H1 (cell line): ENCODE data around the gene SULF2. TPM values are rescaled to one million over a fixed set of nuclear protein-coding genes. Genes with fewer than 3 reads are reported as not detected.

Source experiments
- CTCF ChIA-PET: fragments of 300-600 bp; sonication (Branson Sonifier 250); formaldehyde crosslinking; loops from one replicate; lab custom pipeline; 2021; ENCODE audit not compliant: partially characterized antibody; lab: Charles Lee
- POLR2A ChIA-PET: fragments of 300-600 bp; sonication (Branson Sonifier 250); formaldehyde crosslinking; loops from one replicate; lab custom pipeline; 2021; ENCODE audit warnings: inconsistent platforms; ENCODE audit not compliant: partially characterized antibody; lab: Charles Lee
- DNase-seq, 2 experiments: peaks; one replicate each; pipeline versions ENCODE4 v3.0.0 to v3.0.0-alpha.2; 2010 to 2022; ENCODE audit warnings: low spot score in 2 of 2, low read depth in 1 of 2, mixed read lengths in 1 of 2
- FAIRE-seq: peaks from 2 replicates; lab custom pipeline; 2011; peaks lifted over from hg19 to GRCh38; lab: Jason Lieb, UNC
- H2AFZ ChIP-seq: 2 replicates; pipeline ENCODE4 v1.8.1; 2012; ENCODE audit warnings: low read length, inconsistent platforms
- H2AK5ac ChIP-seq: 2 replicates; pipeline ENCODE4 v1.6.1; 2013; ENCODE audit warnings: low read depth, low read length
- H2BK120ac ChIP-seq: replicated peaks from 2 replicates; pipeline ENCODE3; 2013; ENCODE audit warnings: low read depth, low read length, inconsistent platforms
- H2BK12ac ChIP-seq: 2 replicates; pipeline ENCODE4 v1.6.1; 2013; ENCODE audit warnings: low read depth, low read length
- H2BK15ac ChIP-seq: 2 replicates; pipeline ENCODE4 v1.6.1; 2013; ENCODE audit warnings: low read length
- H2BK20ac ChIP-seq: 2 replicates; pipeline ENCODE4 v1.6.1; 2013; ENCODE audit warnings: low read length
- H2BK5ac ChIP-seq: 2 replicates; pipeline ENCODE4 v1.6.1; 2013; ENCODE audit warnings: low read depth, low read length
- H3K14ac ChIP-seq: 2 replicates; pipeline ENCODE4 v1.6.1; 2013; ENCODE audit warnings: inconsistent platforms; ENCODE audit not compliant: insufficient read length
- H3K18ac ChIP-seq: 2 replicates; pipeline ENCODE4 v1.6.1; 2013; ENCODE audit warnings: low read length; ENCODE audit errors: extremely low read depth
- H3K23ac ChIP-seq: 2 replicates; pipeline ENCODE4 v1.6.1; 2013; ENCODE audit warnings: inconsistent platforms; ENCODE audit not compliant: insufficient read length
- H3K23me2 ChIP-seq: 2 replicates; pipeline ENCODE4 v1.6.1; 2013; ENCODE audit warnings: low read depth, low read length
- H3K27ac ChIP-seq: 2 replicates; pipeline ENCODE4 v1.6.1; 2011; ENCODE audit warnings: low read depth, low read length, inconsistent platforms
- H3K27me3 ChIP-seq, 4 experiments: replicated peaks in 1 of 4; 1 replicate in 1 of 4; 2 replicates in 3 of 4; pipeline versions ENCODE4 v1.6.1 to v1.8.1; 2011 to 2013; ENCODE audit warnings: low read length in 3 of 4, mild to moderate bottlenecking in 3 of 4, inconsistent platforms in 2 of 4, mixed read lengths in 2 of 4, moderate library complexity in 1 of 4; ENCODE audit not compliant: control insufficient read depth in 3 of 4, insufficient read depth in 3 of 4; ENCODE audit errors: extremely low read depth in 1 of 4
- H3K36me3 ChIP-seq, 4 experiments: 2 replicates each; pipeline versions ENCODE4 v1.6.1 to v1.8.1; 2011 to 2013; ENCODE audit warnings: mild to moderate bottlenecking in 4 of 4, low read length in 3 of 4, moderate library complexity in 2 of 4, control low read depth in 1 of 4, inconsistent platforms in 1 of 4; ENCODE audit not compliant: insufficient read depth in 4 of 4, control insufficient read depth in 2 of 4
- H3K4ac ChIP-seq: replicated peaks from 2 replicates; pipeline ENCODE3; 2013; ENCODE audit warnings: low read length, low read depth, mixed read lengths, inconsistent platforms; ENCODE audit not compliant: insufficient read length
- H3K4me1 ChIP-seq, 4 experiments: replicated peaks in 1 of 4; 1 replicate in 1 of 4; 2 replicates in 3 of 4; pipeline versions ENCODE4 v1.6.1 to v1.8.1; 2011 to 2013; ENCODE audit warnings: low read length in 3 of 4, inconsistent platforms in 2 of 4, mixed read lengths in 1 of 4; ENCODE audit not compliant: insufficient read depth in 4 of 4, control insufficient read depth in 3 of 4
- H3K4me2 ChIP-seq, 2 experiments: 2 replicates each; pipeline versions ENCODE4 v1.6.1 to v1.8.1; 2011 to 2013; ENCODE audit warnings: low read depth in 2 of 2, low read length in 2 of 2, control low read depth in 1 of 2, inconsistent platforms in 1 of 2, mild to moderate bottlenecking in 1 of 2; ENCODE audit not compliant: insufficient read depth in 1 of 2
- H3K4me3 ChIP-seq, 4 experiments: fragments of 200-600, 300-600 bp in 1 of 4; sonication (generic), shearing (Covaris generic), sonication (Bioruptor Twin) in 1 of 4; 2 replicates each; pipeline versions ENCODE4 v1.5.1 to v1.8.1; 2011 to 2016; ENCODE audit warnings: low read length in 4 of 4, low read depth in 3 of 4, control low read depth in 2 of 4, inconsistent platforms in 2 of 4, mild to moderate bottlenecking in 2 of 4, mixed read lengths in 1 of 4, moderate library complexity in 1 of 4; ENCODE audit not compliant: insufficient read depth in 2 of 4; ENCODE audit errors: extremely low read depth in 1 of 4
- H3K56ac ChIP-seq: replicated peaks from 2 replicates; pipeline ENCODE3; 2013; ENCODE audit warnings: low read depth, mild to moderate bottlenecking, mixed read lengths, low read length, inconsistent platforms; ENCODE audit not compliant: insufficient read length
- H3K79me1 ChIP-seq: 2 replicates; pipeline ENCODE4 v1.6.1; 2013; ENCODE audit warnings: low read depth, low read length, control low read depth
- H3K79me2 ChIP-seq, 2 experiments: 2 replicates each; pipeline versions ENCODE4 v1.6.1 to v1.8.1; 2012 to 2013; ENCODE audit warnings: low read length in 2 of 2, mild to moderate bottlenecking in 2 of 2, inconsistent platforms in 1 of 2; ENCODE audit not compliant: insufficient read depth in 2 of 2, control insufficient read depth in 1 of 2
- H3K9ac ChIP-seq, 4 experiments: replicated peaks in 1 of 4; 1 replicate in 1 of 4; 2 replicates in 3 of 4; pipeline versions ENCODE4 v1.6.1 to v1.8.1; 2011 to 2013; ENCODE audit warnings: low read depth in 3 of 4, low read length in 3 of 4, control low read depth in 2 of 4, mild to moderate bottlenecking in 2 of 4, moderate library complexity in 2 of 4, inconsistent platforms in 1 of 4; ENCODE audit errors: extremely low read depth in 1 of 4
- H3K9me3 ChIP-seq, 2 experiments: 2 replicates each; pipeline versions ENCODE4 v1.6.1 to v1.8.1; 2012 to 2013; ENCODE audit warnings: mild to moderate bottlenecking in 2 of 2, moderate library complexity in 2 of 2, control low read depth in 1 of 2, inconsistent platforms in 1 of 2, low read depth in 1 of 2, low read length in 1 of 2, mixed read lengths in 1 of 2; ENCODE audit not compliant: insufficient read depth in 2 of 2
- H4K20me1 ChIP-seq, 2 experiments: replicated peaks in 1 of 2; 2 replicates each; pipeline versions ENCODE3 to v1.8.1; 2011 to 2013; ENCODE audit warnings: inconsistent platforms in 2 of 2, low read length in 2 of 2, mild to moderate bottlenecking in 1 of 2; ENCODE audit not compliant: insufficient read depth in 2 of 2, control insufficient read depth in 1 of 2
- H4K5ac ChIP-seq: 2 replicates; pipeline ENCODE4 v1.6.1; 2013; ENCODE audit warnings: low read length, low read depth, mixed read lengths, inconsistent platforms; ENCODE audit not compliant: insufficient read length
- H4K8ac ChIP-seq: 2 replicates; pipeline ENCODE4 v1.8.0; 2013; ENCODE audit warnings: mild to moderate bottlenecking, moderate library complexity, low read length, inconsistent platforms; ENCODE audit not compliant: insufficient read depth; ENCODE audit errors: extremely low read depth
- H4K91ac ChIP-seq: replicated peaks from 2 replicates; pipeline ENCODE3; 2013; ENCODE audit warnings: low read length, mixed read lengths, inconsistent platforms; ENCODE audit not compliant: insufficient read length
- CEBPB ChIP-seq: IDR thresholded peaks from 2 replicates; pipeline ENCODE4 v1.6.1; 2012; ENCODE audit warnings: low read depth, low read length
- CHD1 ChIP-seq: IDR thresholded peaks from 2 replicates; pipeline ENCODE4 v1.6.1; 2012; ENCODE audit warnings: low read depth, low read length, improper control_type of control experiment
- WGBS, 2 experiments: shearing (Covaris generic) in 1 of 2; methylation state at CpG; one replicate each; pipeline versions ENCODE4 v1.1.6 to v1.1.7; 2013 to 2015; ENCODE audit warnings: low lambda C conversion rate in 2 of 2, mixed read lengths in 2 of 2, inconsistent platforms in 1 of 2, low coverage in 1 of 2, missing lambda C conversion rate in 1 of 2; ENCODE audit not compliant: insufficient replicate concordance in 2 of 2, insufficient coverage in 1 of 2, insufficient read length in 1 of 2; ENCODE audit errors: extremely low coverage in 1 of 2, missing lambda C conversion rate in 1 of 2; 5-methylcytosine and 5-hydroxymethylcytosine counted together
- polyA plus RNA-seq, 7 experiments: library from polyadenylated mRNA; depleted of rRNA in 3 of 7; stranded (reverse) in 5 of 7; unstranded in 2 of 7; fragments of >200 nt in 5 of 7; fragments of 200-250 nt in 2 of 7; gene quantifications; 1 replicate in 5 of 7; 2 replicates in 1 of 7; 4 replicates in 1 of 7; pipeline versions ENCODE4 v1.2.1 to v1.2.3, GENCODE V29; 2011 to 2013; ENCODE audit warnings: missing spikeins in 2 of 7, mixed read lengths in 2 of 7
- total RNA-seq: library from RNA; stranded (reverse); fragmentation: NEBNext Ultra II Directional; extraction: Animal tissue kit (Norgen Biotek cat#: 25700); gene quantifications from 2 replicates; pipeline ENCODE4 v1.2.1, GENCODE V29; 2021

The SULF2 gene
- total and polyA plus RNA-seq, 2 of the 8 experiments (the other 6 are each of a cell fraction or from before 2014, with no cell fraction given): 15.7 to 28.2 TPM

- H2BK20ac ChIP-seq: no peak overlapping the region
- FAIRE-seq: no peak
- no peak overlapping the region for H3K9ac ChIP-seq
- peaks cover 0 to 2% of the 10 kb centered on the region in 2 experiments for H4K20me1 ChIP-seq
- no peak overlapping the region for H3K4me2 ChIP-seq
- no peak overlapping the region for H2BK5ac ChIP-seq
- no peaks in the 10 kb centered on the region for H3K36me3 ChIP-seq
- 0 out of 2 replicates have a peak overlapping the region, but pooled peaks have one; percentile 38 for H4K8ac ChIP-seq
- H3K27me3 ChIP-seq: no peaks in the 10 kb centered on the region
- H3K4ac ChIP-seq: no peak overlapping the region
- no peak overlapping the region for H2BK12ac ChIP-seq
- TF ChIP-seq CEBPB: peak; percentile 40; the same call in 1 of the 2 replicates
- no peak for TF ChIP-seq CHD1
- H2AFZ ChIP-seq: no peak overlapping the region
- H3K23me2 ChIP-seq: no peaks in the 10 kb centered on the region
- H3K23ac ChIP-seq: no peak overlapping the region
- 82% methylated on average over 11 of the region's 11 CpGs; no CpG with 5 or more reads in 1 of the 2 experiments for WGBS, 2 experiments
- H2BK15ac ChIP-seq: no peak overlapping the region
- H3K79me1 ChIP-seq: no peaks in the 10 kb centered on the region
- no peak overlapping the region for H3K14ac ChIP-seq
- no peak overlapping the region for H2BK120ac ChIP-seq
- peak overlapping the region; percentile 25 for H4K91ac ChIP-seq
- DNase-seq: no peak
- ChIA-PET POLR2A (no interaction called here), CTCF (interaction anchor here (0.8 to 1.2 kb wide), 3 partner anchors 16 to 154 kb away, joined by 3 to 4 read pairs (median 3); no protein-coding TSS in a partner anchor)
- no peaks in the 10 kb centered on the region for H3K79me2 ChIP-seq
- H4K5ac ChIP-seq: no peak overlapping the region
- H3K4me1 ChIP-seq: 0 out of 7 replicates have a peak, but pooled peaks cover 0 to 2% (median 0%) of the 10 kb centered on the region in 4 experiments
- no peak overlapping the region for H3K18ac ChIP-seq
- H3K27ac ChIP-seq: no peak overlapping the region
- no peak overlapping the region for H3K56ac ChIP-seq
- H3K4me3 ChIP-seq: no peak overlapping the region
- H3K9me3 ChIP-seq: no peaks in the 10 kb centered on the region
- no peak overlapping the region for H2AK5ac ChIP-seq
Measured at GRCh38 chr20:47740862-47741184, 44.5 kb downstream of the SULF2 start.
